GM18909 (cell line): ENCODE results near the gene GNAZ.
A peak's percentile ranks its signal among the peaks of the same experiment; 100 is the strongest.

Experiments
- ATAC-seq: cut with Tn5 transposase; IDR thresholded peaks from one replicate; pipeline ENCODE4 v1.9.1; 2021; ENCODE audit warnings: mild to moderate bottlenecking; ENCODE audit not compliant: unreplicated experiment, poor library complexity

GNAZ gene

DNA sequence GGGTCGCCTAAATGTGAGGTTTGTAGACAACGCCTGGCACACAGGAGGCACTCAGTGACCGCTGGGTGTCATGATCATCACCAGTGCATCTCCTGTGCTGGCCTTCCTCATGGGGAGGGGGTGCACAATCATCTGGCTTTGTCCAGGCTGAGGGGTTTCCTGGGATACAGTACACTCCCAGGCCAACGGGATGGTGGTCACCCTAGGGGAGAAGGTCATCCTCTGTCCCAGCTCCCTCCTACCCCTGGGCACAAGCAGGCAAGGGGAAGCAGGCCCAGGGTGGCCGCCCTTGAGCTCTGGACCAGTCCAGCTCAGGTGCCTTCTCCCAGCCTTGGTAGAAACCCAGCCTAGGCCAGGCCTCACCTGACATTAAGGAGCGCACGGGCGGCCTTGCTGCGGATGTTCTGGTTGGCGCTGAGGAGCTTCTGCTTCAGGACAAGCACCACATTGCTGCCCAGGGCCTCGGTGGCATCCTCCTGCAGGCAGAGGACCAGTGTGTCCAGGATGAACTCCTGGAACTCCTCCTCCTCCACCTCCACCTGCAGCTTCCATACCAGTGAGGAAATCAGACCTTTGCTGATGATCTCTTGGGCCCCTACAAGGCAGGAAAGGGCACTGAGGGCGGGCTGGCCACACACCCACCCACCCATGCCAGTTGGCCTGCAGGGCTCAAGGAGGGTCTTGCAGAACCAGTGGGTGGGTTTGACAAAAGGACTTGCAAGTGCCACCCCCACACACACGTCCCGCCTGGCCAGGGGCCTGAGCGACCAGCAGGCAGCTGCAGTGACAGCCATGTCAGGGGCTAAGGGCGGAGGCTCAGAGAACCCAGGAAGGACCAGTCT, 6.6 kb upstream of the GNAZ start:
- ATAC-seq = no peak

DNA sequence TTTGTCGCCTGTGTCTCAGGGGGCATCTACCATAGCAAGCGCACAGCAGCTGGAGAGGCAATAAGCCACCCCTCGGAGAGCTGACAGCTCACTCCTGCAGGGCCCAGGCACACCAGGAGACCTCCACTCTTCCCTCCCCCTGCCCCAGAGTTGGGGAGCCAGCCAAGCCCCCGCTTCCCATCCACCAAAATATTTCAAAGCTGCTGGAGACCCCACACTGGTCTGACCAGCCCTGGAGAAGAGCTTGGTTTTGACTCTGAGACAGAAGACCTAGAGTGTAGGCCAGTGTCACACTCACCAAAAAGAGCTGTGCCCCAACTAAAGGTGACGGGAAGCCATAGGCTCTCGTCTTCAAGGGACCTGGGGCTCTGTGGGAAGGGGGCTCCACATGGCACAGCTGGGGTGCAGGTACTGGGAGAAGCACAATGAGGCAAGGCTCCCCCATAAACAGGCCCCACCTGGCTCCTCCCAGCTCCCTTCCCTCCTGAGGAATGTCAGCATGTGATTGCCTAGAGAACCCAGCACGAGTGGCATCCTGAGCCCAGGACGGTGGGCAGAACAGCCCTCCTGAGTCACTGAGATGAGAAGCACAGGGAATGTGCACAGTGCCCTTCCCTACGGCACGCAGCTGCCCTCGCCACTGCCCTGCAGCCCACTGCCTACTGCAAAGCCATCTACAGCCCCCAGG, 5.8 kb upstream of the GNAZ start:
- ATAC-seq = no peak

DNA sequence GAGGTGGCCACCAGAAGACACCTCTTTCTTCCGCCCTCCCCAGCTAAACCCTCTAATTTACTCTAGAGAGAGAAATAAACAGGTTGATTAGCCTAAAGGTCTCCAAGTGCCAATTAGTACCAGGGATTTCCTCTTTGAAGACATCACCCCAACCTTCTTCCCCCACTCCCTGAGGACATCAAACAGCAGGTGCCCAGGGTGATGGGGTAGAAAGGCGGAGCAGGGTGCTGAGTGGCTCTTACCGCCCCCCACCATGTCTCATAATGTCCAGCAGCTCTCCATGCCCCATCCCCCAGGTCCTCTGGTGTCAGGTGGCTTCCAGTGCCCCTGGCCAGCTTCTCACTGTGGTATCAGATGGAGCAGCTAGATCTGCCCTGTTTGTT, 5.3 kb upstream of the GNAZ start:
- ATAC-seq = no peak

DNA sequence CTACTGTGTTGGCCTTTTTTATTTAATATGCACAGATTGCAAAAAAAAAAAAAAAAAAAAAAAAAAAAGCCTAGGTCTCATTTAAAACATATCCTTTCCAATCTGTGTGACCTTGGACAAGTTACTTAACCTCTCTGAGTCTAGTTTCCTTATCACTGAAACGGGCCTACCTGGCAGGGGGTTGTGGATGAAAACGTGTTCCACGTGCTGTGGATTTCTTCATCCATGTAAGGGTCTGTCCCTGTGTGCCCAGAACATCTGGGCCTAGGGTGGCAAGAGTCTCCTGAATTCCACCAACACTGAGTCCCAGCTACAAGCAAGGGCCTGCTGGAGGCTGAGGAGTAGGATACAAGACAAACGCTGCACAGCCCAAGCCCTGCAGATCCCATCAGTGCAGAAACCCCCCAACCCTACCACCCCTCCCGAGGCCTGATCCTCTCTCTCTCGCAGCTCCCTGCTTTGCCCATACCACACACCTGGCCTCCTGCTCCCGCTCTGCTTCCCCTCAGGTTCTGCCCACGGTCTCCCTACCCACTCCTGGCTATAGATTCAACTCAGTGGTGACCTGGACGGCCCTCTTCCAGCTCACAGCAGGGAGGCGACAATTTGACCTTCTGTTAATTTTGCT, 4.7 kb upstream of the GNAZ start:
- ATAC-seq = no peak

DNA sequence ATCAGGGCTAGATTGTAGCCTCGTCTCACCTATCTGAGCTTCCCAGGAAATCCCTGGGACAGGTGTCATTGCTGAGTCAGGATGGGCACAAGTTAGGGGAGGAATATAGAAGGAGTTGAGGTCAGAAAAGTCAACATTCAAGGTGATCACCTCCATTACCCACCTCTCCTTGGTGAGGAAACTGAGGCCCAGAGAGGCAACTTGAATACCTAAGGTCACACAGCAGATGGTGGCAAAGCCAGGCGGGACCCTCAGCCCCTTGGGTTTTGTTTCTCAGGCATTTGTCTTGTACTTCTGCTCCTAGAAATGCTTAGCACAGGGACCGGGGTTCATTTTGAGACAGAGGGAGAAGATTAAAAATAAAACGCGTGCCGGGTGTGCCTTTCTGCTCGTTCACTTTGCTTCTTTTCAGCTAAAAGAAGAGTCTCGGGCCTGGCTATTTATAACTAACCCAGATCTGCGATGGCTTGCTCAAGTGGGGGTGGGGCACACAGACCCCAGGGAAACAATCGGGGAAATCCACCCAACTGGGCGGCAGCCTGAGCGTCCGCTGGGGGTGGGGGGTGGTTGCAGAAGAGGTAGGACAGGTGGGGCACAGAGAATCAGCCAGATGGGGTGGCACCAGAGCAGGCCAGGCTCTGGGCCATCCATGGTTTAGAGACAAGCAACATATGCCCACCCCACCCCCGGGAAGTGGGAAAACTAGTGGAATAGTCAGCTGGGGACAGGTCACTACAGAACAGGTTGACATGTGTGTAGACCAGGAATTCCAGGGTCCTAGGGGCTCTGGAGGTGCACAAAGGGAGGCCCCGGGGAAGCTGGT, 3.9 kb upstream of the GNAZ start:
- ATAC-seq = no peak

DNA sequence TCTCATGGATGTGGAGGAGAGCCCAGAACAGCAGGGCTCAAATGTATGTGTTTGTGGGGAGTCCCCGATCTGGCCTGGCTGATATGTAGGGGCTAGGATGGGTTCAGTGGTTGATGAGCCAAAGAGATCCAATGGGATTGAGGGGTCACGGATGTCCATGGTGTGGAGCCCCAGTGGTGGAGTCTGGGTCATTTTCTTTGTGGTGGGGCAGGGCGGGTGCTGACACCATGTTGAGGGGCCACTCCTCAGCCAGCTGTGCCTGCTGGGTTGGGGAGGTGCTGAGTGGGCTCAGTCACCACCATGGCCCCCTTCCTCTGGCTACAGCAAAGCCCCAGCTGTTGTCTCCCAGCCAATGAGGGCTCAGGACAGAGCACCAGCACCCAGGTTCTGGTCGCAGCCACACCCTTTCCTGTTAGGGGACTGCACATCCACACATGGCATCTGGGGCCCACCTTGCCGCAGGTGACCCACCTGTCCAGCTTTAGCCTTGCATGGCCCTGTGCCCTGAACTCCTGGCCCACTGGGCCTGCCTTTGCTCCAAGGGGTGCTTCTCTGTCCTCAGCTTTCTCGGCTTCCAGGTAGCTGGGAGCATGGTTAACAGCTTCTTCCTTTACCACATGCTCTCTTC, 3.2 kb upstream of the GNAZ start:
- ATAC-seq = no peak

DNA sequence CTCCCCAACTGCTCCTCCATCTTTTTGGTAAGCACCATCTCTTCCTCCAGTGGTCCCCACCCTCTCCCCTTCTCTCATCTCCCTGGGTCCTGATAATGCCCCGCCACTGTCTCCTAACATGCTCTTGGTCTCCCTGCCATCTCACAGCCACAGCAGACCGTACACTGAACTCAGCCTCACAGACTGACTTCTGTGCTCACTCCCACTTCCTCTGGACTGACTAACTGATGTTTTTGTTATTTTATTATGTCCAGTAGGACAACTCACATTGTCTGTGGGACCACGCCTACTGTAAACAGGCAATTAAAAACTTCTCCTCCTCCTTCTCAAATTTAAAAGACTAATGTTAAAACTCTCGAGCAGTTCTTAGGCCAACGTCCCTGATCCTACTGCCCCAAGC, 2.6 kb upstream of the GNAZ start:
- no peak for ATAC-seq

DNA sequence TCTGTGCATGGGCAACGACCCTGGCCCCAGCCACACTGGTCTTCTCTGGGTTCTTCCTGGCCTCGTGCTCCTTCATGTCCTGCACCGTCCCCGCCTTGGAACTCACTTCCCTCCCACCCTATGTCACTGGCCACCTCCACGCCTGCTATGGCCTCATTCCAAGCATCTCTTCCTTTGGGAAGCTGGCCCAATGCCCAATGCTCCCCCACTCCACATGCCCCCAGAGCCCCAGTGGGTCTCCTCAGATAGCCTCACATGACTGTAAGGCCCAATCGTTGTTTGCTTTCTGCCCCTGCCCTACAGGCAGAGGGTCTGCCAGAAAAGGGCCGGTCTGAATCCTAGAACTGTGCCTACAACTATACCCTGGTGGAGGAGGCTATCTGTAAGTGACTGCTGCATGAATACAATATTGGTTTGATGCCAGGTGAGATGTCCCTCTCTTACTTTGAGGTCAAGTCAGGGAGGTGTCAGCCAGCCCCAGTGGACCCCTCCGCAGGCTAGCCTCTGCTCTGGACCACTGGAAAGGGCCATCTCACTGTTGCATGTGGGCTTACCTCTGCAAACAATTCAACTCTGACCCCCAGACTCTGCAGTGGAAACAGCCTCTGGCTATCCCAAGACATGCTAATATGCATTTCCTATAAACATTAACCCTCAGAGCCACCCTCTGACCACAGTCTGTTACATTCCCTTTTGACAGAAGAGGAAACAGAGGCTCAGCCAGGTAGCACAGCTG, 2.1 kb upstream of the GNAZ start:
- ATAC-seq = no peak

DNA sequence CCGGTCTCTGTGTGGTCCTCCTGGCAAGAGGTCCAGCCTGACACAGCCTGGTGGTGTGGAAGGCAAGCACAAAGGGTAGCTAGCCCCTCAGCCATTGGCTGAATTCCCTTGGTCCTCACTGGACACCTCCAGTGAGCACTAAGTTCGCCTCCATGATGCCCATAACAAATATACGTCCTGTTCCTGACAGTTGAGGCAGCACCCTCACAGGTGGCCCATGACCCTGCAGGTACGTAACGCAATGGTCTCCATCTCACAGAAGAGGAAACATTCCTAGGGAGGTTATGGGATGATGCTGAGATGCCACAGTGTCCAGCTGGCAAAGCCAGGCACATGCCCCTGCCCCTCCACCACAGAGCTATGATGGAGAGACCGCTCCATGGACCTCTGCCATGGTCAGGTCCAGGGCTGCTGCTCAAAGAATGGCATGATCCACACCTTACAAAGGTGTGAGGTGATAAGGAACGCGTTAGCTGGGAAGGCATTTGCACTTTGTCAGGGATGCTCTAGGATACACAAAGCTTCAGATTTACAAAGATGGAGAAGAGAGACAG, 1.4 kb upstream of the GNAZ start:
- ATAC-seq = no peak

DNA sequence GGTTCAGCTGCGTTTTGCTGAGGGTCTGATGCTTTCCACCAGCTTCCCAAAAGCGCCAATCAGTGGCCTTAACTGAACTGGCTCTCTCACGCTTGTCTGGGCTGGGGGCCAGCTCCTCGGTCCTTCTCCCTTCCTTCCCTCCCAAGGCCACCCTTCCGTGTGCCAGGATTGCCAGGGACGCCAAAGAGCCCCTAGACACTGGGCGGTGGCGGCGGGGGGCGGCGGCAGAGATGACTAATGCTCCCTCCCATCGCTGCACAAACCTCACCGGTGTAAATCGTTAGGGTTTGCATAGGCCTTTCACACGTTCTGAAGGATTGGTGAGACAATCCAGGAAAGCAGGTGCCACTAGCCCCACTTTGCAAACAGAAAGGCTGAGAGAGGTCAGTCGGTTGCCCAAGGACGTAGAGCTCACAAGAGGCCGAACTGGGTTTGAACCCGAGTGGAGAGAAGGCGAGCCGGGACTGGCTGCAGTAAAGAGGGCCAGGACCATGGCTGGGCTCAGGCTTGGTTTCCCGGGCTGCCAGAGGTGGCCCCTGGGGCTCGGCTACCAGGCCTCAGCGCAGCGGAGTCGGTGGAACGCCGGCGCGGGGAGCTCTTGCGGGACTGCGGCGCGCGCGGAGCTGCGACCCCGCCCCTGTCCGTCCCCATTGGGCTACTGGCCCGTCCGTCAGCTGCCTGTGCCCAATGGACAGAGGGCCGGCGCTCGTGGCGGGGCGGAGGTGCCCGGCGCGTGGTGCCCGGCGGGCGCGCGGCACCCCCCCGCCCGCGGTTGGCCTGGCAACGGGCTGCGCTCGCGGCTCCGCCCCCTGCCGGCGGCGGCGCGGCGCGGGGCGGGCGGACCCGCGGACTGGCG, 589 bp upstream of the GNAZ start:
- ATAC-seq = peak; percentile 88

DNA sequence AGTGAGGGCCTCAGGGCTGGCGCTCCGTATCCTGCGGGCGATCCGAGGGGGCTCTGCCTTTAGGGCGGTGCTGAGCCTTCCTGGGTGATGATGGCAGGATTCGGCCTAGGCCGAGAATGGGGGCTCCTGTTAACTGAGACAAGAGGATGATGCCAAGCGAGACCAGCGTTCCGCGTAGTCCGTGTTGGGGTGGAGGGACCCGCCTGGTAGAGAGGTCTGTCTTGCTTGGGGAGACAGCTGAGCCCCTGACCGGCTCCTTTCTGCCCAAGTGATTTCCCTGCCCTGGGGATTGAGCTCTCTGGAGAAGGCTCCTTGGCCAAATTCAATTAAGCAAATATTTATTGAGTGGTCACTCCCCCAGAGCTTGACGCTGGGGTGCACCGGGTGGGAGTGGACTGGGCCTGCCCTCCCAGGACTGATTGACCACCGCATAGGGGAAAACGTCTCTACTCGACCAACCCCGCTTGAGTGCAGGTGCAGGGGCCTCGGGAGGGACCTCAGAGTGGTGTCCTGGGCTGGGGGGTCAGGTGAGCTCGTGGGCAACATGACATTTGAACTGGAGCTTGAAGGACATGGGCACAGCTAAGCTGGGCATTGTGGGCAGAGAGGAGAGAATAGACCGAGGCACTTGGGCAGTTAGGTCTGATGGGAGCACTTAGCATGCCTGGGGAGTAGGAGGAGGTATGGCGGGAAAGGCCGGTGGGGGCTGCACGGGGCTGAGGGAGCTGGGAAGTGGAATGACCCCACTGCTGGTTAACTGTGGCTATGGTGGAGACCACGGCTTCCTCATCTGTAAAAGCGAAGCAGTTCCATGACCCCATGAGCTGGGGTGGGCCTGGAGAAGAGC, 1.1 kb downstream of the GNAZ start:
- no peak for ATAC-seq

DNA sequence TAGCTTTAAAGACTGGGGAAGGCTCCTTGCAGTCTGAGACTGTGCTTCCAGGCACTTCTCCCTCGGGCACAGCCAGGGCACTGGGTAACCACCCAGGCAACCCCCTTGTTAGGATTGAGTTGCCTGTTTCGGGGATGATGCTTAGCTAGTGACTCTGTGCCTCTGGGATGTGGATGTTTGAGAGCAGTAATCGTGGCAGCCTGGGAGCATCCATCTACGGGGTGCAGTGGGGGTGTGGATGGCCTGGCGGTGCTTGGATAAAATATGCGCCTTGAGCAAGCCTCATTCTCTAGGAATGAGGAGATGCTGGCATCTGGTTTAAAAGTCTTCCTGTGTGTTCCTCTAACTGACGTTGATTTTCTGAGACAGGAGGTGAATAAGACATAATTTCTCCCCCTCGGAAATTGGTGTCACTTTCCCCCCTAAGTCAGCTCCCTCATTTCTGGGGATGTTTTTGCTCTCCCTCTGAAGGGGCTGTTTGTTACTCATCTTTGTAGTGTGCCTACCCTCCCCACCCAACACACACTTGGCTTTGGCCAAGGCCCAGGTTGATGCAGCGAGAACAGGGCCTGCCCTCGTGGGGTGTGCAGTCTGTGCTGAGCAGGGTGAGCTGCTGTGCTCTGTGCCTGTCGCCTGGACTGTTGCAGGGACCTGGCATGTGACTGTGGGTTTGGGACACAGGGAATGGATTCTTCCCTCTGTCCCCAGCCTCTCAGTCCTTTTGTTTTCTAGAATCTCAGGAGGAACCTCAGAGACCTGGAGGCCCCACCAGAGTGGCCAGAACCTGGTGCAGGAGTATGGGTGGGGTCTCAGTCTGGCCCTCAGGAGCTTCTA, 2.0 kb downstream of the GNAZ start:
- ATAC-seq = no peak

DNA sequence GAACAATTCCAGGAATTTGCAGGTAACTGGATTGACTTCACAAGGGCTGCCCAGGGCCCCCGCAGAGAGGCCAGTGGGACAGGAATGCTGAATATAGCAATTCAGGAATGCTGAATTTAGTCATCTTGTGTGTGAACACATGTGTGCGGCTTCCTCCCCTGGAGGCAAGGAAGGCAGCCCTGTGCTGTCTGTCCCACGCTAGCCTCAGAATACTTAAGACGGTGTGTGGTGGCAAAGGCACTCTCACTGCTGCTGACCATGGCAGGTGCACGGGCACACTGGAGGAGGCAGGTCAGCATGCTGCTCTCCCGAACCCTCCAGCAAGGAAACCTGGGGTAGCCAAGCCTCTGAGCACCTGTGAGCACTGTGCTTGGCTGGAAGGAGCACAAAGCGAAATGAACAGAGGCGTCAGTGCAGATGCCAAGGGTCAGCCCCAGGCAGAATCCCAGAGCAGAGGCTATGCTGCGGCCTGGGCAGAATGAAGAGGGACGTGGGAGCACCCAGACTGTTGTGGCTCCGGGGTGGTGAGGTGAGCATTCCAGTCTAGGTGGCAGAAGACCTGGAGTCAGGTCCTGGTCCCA, 2.7 kb downstream of the GNAZ start:
- no peak for ATAC-seq

DNA sequence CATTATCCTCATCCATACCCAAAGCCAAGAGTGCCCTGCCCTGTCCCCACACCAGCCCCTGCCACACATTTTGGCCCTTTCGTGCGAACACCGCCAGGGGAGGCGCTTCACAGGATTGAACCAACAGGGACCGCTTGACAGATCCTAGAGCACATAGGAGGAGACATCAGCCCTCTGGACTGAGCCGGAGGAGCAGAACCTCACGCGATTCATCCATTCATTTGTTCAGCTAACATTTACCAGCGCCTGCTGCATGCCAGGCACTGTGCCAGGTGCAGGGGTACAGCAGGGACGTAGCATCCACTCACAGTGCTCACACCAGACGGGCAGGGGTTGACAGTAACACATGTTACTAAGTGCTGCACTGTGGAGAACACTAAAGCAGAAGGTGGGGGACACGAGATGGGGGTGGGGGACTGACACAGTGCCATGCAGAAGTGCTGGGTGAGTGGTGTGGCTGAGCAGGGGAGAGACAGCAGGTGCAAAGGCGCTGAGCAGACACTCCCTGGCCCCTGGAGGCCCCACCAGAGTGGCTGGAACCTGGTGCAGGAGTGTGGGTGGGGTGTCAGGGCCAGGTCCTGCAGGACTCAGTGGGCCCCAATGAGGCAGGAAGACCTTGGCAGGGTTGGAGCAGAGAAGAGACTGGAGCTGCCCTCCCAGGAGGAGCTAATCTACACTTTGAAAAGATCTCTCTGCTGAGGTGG, 3.4 kb downstream of the GNAZ start:
- no peak for ATAC-seq

DNA sequence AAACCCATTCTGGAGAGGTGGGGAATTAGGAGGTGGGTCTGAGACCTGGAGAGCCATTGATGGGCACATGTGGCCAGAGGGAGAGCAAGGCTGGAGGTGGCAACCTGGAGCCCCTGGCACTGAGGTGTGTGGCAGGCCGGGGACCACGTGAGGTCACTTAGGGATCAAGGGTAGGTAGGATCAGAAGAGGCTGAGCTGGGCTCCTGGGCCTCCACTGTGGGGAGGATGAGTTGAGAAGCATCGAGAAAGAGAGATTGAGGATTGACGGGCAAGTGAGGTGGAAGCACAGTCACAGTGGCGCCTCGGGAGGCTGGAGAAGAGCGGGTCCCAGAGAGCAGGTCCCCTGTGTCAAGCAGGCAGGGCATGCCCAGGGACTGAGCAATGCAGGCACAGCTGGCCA, 4.1 kb downstream of the GNAZ start:
- ATAC-seq = no peak

DNA sequence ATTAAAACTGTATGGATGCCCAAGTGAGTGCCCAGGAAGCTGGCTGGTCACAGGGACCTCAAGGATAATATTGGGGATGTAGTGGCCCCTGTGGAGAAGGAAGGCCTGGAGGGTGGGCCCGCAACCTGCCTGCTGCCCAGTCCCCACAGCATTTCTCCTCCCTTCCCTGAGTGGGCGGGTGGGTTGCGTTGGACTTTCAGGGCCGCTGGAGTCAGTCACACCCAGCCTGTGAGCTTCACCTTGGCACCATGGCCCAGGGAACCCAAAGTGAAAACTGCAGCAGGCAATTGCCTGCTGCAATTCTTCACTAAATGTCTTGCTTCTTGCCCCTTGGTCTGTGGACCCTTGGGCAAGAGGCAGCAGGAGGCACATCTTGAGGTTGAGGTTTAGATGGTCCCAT, 4.7 kb downstream of the GNAZ start:
- ATAC-seq = no peak
